A673 (cell line): ENCODE data around the gene CDC42EP3.

ENCODE experiments used
- CTCF ChIP-seq: fragments of 300-800, 200-600 bp; sonication (generic); conservative IDR thresholded peaks from 2 replicates; pipeline ENCODE4 v1.5.1; 2017; ENCODE audit warnings: low read depth, mild to moderate bottlenecking, antibody characterized with exemption, low read length, moderate library complexity, mixed read lengths
- EZH2 ChIP-seq: fragments of 200-600 bp; sonication (generic); IDR thresholded peaks from 2 replicates; pipeline ENCODE4 v1.6.1; 2017; ENCODE audit warnings: borderline replicate concordance, low read depth, mild to moderate bottlenecking, mixed read lengths, antibody characterized with exemption, low read length; ENCODE audit not compliant: poor library complexity, severe bottlenecking

DNA sequence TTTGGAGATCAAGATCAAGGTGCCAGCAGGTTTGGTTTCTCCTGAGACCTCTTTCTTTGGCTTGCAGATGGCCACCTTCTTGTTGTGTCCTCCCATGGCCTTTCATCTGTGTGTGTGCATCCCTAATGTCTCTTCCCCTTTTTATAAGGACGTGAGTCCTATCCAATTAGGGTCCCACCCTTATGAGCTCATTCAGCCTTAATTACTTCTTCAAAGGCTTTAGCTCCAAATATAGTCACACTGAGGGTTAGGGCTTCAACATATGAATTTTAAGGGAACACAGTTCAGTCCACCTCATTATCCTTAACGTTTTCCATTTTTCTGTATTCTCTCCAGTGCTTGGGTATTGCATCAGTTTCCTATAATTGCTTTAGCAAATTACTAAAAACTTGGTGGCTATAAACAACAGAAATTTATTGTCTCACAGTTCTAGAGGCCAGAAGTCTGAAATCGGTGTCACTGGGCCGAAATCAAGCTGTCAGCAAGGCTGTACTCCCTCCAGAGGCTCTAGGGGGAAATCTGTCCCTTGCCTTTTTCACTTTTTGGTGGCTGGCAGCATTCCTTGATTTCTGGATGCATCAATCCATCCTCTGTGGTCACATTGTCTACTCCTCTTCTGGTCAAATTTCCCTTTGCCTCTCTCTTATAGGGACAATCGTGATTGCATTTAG is 34.1 kb downstream of the CDC42EP3 start:
- TF ChIP-seq CTCF (no peak), EZH2 (no peak)
